Endothelial cell of umbilical vein (primary cell): ENCODE results near the gene SLC18B1.

Experiments
- CTCF ChIP-seq, 2 donors: IDR thresholded peaks; 1 replicate in 1 of 2; 2 replicates in 1 of 2; pipeline ENCODE4 v1.5.1; 2011; ENCODE audit warnings: low read length in 2 of 2, mild to moderate bottlenecking in 2 of 2, moderate library complexity in 2 of 2, control low read depth in 1 of 2, inconsistent platforms in 1 of 2, low read depth in 1 of 2; ENCODE audit not compliant: insufficient read depth in 1 of 2; ENCODE audit errors: extremely low read depth in 1 of 2
- EZH2 ChIP-seq: IDR thresholded peaks from 2 replicates; pipeline ENCODE4 v1.6.1; 2012; ENCODE audit warnings: borderline replicate concordance, low read depth, mild to moderate bottlenecking, moderate library complexity, low read length, inconsistent platforms; ENCODE audit not compliant: severe bottlenecking
- FOS ChIP-seq: IDR thresholded peaks from 2 replicates; pipeline ENCODE4 v1.6.1; 2011; ENCODE audit warnings: mild to moderate bottlenecking, low read length, moderate library complexity, borderline replicate concordance; ENCODE audit not compliant: insufficient read depth
- GATA2 ChIP-seq: IDR thresholded peaks from 2 replicates; pipeline ENCODE4 v1.7.0; 2011; ENCODE audit warnings: low read depth, mild to moderate bottlenecking, moderate library complexity, mixed read lengths, low read length; ENCODE audit not compliant: insufficient read length, insufficient read depth
- JUN ChIP-seq: IDR thresholded peaks from 2 replicates; pipeline ENCODE4 v1.6.1; 2011; ENCODE audit warnings: borderline replicate concordance, low read depth; ENCODE audit not compliant: insufficient read length, insufficient read depth
- MAX ChIP-seq: IDR thresholded peaks from 2 replicates; pipeline ENCODE4 v1.6.1; 2011; ENCODE audit not compliant: insufficient read depth, insufficient read length
- MYC ChIP-seq: IDR thresholded peaks from one replicate; pipeline ENCODE4 v1.6.1; 2011; ENCODE audit warnings: mild to moderate bottlenecking, low read depth, low read length
- POLR2A ChIP-seq: IDR thresholded peaks from 2 replicates; pipeline ENCODE4 v1.6.1; 2012; ENCODE audit warnings: low read depth, mild to moderate bottlenecking, control low read depth, low read length
- POLR2AphosphoS5 ChIP-seq: IDR thresholded peaks from 2 replicates; pipeline ENCODE4 v1.6.1; 2012; ENCODE audit warnings: low read depth, mild to moderate bottlenecking, control low read depth, low read length, moderate library complexity; ENCODE audit not compliant: insufficient read depth

GRCh38 chr6:132820629-132821381, 22.4 kb upstream of the SLC18B1 start:
- TF ChIP-seq CTCF (IDR thresholded peaks at IDR 0.05; ENCODE audit: extremely low read depth in 1 of 2, insufficient read depth in 1 of 2, low read depth in 1 of 2, low read length in 2 of 2) (no peak), MYC (no peak), EZH2 (no peak), POLR2AphosphoS5 (no peak), POLR2A (peak; percentile 63), GATA2 (no peak), FOS (no peak), MAX (no peak), JUN (no peak)
